Stromal cell of bone marrow (primary cell): ENCODE data around the gene RUFY1.
"Not testable (repeated sequence)": the region's sequence is repeated elsewhere in the genome, so short reads cannot be mapped to it uniquely, and the experiment has no call there.

Source experiments
- DNase-seq: peaks from one replicate; pipeline ENCODE4 v3.0.0-alpha.2; 2012; ENCODE audit warnings: low read depth

The RUFY1 gene

GRCh38 chr5:179623003-179623905, 72.9 kb downstream of the RUFY1 start, which contains the start of gene HNRNPH1:
Gene HNRNPH1 (minus strand): TSS chr5:179623671. CDS start chr5:179623133, 538 bp downstream.
- DNase-seq, result peak; percentile 97

GRCh38 chr5:179623906-179624741, 73.8 kb downstream of the RUFY1 start:
- peak; percentile 87 for DNase-seq

- no peak for DNase-seq
These were observed 74.5 kb downstream of the RUFY1 start for GRCh38 chr5:179624841-179625271.

- not testable (repeated sequence) for DNase-seq
These were observed 83.4 kb downstream of the RUFY1 start for GRCh38 chr5:179633501-179634369.

- DNase-seq, result not testable (repeated sequence)
These were observed 84.2 kb downstream of the RUFY1 start for GRCh38 chr5:179634370-179635172.

- not testable (repeated sequence) for DNase-seq
These were observed 88.9 kb downstream of the RUFY1 start for GRCh38 chr5:179639296-179639695.

GRCh38 chr5:179641745-179642144, 91.4 kb downstream of the RUFY1 start:
- DNase-seq, result not testable (repeated sequence)

GRCh38 chr5:179642626-179643025, 92.3 kb downstream of the RUFY1 start:
- DNase-seq, result not testable (repeated sequence)

GRCh38 chr5:179643141-179643920, 93.0 kb downstream of the RUFY1 start:
- DNase-seq, result not testable (repeated sequence)

- DNase-seq, result not testable (repeated sequence)
These were observed 94.4 kb downstream of the RUFY1 start for GRCh38 chr5:179644766-179645165.

- no peak for DNase-seq
These were observed 98.1 kb downstream of the RUFY1 start for GRCh38 chr5:179648410-179648809.

- DNase-seq, result not testable (repeated sequence)
These were observed 98.9 kb downstream of the RUFY1 start for GRCh38 chr5:179649166-179649703.

GRCh38 chr5:179650245-179650644, 99.9 kb downstream of the RUFY1 start:
- not testable (repeated sequence) for DNase-seq

GRCh38 chr5:179653135-179653534, 102.8 kb downstream of the RUFY1 start:
- not testable (repeated sequence) for DNase-seq

- DNase-seq, result not testable (repeated sequence)
These were observed 107.2 kb downstream of the RUFY1 start for GRCh38 chr5:179657302-179658178.

GRCh38 chr5:179658179-179658856, 108.0 kb downstream of the RUFY1 start:
- peak; percentile 25 for DNase-seq
